Eye (tissue), 1 donor: ENCODE results near the gene UPF2.
"Not testable (repeated sequence)": the region's sequence is repeated elsewhere in the genome, so short reads cannot be mapped to it uniquely, and the experiment has no call there.

Source experiments
- DNase-seq: peaks from one replicate; pipeline ENCODE4 v3.0.0-alpha.2; 2015

The UPF2 gene

DNA sequence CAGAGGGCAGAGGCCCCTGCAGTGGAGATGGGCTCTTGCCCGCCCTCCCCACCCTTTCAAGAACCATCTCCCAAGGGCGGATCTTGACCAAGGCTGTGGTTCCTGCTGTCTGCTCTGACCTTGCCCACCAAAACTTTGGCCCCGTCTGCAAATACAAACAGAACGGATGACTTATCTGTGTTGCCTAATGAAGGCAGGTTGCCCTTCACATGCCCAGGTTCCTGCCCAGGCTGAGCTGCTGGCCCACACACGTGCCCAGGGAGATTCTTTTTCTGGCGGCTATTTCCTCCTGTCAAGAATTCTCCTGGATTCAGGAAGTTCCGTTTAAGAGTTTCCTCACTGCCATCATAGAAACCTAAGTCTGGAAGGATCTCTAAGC lies 141.2 kb downstream of the UPF2 start:
- no peak for DNase-seq

DNA sequence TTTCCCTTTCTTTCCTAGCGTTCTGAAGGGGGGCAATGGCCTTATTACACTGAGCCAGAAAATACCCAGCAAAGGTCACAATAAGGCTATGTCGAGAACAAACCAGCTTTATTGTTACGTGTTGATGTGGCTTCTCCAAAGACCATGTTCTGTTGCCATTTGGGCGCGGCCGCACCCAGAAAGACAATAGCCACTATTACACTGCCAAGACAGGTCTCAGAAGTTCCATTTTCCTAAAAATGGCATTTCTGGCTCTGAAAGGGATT lies 141.6 kb downstream of the UPF2 start:
- no peak for DNase-seq

DNA sequence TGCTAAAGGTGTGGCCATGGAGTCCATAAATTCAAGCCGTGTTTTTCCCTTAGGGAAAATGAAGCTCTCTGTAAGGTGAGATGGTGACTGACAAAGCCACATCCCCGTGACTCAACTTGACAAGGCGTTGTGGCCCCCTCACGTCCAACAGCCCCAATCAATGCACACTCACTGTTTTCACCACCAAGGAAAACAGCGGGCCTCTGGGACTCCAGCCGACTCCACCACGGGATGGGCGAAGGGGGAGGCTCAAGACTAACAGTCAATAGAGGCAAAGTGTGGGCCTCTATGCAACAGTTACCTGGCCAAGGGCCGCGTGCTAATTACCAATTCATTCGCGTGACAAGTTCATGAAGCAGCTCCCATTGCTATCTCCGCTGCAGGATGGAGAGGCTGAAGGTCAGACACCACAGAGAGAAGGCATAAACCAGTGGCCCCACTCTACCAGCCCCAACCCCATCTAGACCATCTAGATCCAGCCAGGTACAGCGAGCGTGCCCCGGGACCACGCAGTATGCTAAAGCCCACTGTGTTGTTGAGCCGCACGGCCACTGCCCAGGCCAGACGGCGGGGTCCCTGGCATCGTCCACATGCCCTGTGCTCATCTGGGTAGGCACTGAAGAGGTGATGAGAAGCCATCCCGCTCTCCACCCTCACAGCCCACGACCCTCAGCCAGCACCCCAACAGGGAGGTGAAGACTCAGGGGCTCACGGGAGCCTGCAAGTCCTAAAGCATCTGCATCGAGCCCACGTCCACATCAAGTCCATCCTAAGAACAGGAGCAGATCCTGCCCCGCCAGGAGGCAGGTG lies 143.3 kb downstream of the UPF2 start:
- no peak for DNase-seq

DNA sequence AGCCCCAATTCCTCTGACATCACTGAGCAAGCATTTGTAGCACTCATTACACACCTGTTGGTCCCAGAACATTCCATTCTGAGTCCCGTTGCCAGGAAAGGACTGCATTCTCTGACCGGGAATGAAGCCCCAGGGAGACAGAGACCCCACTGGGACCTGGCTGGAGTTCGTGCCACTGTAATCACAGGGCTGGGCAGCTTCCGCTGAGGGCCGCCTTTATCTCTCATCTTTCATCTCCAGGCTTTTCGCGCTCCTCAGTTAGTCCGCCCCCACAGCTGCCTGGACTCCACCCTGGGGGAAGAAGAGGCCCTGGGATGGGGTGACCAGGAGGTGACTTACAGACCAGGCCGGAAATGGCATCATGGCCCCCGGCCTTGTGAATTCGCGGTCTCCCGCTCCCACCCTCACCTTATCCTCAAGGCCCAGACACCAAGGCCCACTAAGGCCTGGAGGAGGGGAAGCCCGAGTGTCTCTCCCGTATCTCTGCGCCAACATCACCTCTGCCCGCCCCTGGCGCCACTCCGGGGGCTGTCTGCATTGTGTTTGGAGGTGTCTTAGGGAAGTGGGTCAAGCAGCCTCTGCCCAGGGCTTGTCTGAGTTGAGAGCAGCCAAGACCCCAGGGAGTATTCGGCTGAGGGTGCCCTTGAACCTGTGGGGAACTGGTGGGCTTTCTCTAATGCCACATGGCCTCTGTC lies 144.1 kb downstream of the UPF2 start:
- no peak for DNase-seq

DNA sequence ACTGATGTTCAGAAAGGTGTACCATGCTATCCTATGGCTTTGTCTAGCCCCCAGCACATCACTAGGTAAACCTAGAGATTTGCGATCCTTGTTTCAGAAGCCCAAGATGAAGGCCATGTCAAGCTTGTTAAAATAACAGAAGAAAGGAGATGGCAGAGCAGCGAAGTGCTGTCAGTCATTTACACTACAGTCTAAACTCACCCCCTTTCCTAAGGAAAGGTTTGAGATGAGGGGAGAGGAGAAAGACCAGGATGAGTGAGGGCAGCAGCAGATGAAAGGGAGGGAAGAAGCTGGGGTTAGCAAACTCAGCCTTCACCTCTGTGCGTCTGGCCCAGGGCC lies 144.6 kb downstream of the UPF2 start:
- no peak for DNase-seq

DNA sequence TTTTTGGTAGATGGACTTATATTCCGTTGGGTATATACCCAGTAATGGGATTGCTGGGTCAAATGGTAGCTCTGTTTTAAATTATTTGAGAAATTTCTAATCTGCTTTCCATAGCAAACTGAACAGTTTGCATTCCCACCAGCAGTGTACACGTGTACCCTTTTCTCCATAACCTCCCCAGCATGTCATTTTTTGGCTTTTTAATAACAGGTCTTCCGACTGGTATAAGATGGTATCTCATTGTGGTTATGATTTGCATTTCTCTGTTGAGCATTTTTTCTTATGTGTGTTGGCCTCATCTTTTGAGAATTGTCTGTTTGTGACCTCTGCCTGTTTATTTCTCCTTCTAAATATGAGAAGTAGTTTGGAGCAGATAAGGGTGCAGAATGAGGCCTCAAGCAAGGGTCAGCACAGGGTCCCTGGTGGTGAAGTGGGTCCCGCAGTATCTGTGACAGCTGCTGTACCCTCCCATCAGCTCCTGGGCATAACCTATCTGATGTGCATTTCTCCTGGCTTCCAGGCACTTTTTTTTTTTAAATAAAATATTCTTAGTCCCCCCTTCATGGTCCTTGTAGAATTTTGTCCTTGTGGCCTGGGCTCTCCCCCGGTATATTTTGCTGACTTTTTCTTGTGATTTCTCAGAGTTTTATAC lies 145.9 kb downstream of the UPF2 start:
- DNase-seq, result no peak

DNA sequence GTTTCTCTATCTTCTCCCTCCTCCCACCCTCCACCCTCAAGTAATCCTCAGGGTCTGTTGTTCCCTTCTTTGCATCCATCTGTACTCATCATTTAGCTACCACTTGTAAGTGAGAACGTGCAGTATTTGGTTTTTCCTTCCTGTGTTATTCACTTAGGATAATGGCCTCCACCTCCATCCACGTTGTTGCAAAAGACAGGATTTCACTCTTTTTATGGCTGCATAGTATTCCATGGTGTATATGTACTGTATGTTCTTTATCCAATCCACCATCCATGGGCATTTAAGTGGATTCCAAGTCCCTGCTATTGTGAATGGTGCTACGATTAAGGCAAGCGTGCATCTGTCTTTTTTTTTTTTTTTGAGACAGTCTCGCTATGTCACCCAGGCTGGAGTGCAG lies 147.0 kb downstream of the UPF2 start:
- no peak for DNase-seq

DNA sequence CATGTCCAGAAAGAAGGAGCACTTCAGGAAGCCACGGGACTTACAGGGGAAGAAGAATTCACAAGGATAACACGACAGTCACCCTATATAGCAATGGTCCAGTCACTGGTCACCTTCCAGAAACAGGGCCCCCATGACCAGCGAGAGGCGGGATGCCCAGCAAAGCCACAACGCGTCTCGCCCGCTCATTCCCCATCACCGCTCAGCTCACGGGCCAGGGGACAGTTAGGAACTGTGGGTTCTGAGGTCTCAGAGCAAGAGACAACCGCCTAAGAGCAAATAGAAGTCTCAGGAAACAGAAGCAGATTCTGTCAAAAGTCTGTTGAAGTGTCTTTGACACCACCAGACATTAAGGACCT lies 147.5 kb downstream of the UPF2 start:
- DNase-seq, result no peak

DNA sequence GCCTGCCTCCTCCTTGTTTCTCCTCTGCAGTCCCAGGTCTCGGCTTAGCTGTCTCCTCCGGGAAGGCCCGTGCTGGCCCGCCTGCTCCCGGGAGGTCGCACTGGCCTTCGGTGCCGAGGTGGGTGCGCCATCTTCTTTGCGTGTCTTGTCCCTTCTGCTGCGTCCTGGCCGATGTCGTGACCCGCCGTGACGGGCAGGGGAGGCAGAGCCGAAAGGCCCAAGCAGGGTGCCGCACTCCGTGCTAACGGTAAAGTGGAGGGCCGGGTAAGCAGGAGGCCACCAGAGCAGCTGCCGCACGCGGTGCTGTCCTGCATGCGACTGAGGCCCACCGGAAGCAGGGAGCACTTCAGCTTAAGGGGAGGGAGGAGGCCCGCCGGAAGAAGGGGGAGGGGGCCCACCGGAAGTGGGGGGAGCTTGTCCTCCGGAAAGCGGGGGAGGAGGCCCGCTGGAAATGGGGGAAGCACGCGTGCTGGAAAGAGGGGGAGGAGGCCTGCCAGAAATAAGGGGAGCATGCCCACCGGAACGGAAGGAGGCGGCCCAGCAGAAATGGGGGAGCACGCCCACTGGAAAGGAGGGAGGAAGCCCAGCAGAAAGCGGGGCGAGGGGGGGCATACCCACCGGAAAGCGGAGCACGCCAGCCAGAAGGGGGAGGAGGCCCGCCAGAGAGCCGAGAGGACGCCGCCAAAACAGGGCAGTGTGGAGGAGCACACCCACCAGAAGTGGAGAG lies 148.1 kb downstream of the UPF2 start:
- no peak for DNase-seq

DNA sequence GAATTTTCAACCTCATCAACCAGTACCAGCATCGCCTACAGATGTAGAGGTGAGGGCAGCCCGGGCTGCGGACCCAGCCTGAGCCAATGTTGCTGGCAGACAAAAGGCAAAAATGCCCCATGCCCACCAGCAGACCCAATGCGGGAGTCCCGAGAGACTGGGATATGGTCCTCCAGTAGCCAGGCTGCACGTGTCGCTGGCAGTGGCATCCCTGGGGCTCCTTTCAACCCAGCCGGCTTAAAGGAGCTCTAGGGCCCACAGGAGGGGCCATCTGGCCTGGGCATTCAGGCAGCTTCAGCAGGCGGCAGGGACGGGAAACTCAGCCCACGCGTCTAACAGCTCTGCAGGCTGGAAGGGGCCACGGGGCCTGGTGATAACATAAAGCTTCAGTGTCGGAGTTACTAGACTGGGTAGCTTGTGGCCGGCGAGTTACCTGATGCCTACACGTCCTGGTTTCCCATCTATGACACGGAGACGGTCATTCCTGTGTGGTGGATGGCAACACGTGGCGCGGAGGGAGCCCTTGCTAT lies 148.8 kb downstream of the UPF2 start:
- no peak for DNase-seq

DNA sequence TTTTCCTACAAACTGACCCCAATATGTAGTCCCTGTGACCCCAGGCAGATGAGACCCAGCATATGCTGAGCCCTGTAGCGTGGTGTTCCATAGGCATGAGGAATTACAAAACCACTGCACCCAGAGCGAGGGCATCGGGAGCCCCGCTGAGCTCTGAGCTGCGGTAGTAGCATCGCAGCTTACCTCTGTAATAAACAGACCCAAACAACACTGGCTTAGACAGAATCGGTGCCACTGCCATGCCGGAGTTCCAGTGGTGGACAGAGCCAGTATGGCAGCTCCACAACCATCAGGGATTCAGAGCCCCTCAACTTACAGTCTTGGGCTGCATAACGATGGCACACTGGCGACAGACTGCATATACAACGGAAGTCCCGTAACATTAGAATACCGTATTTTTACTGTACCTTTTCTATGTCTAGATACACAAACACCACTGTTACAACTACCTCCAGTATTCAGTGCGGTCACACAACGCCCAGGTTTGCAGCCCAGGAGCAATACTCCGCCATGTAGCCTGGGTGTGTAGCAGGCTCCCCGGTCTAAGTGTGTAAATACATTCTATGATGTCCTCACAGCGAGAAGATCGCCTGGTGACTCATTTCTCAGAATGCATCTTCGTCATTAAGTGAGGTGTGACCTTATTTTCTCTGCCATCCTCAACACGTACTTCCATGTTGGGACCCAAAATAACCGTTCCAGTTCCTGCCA lies 150.7 kb downstream of the UPF2 start:
- DNase-seq, result no peak

DNA sequence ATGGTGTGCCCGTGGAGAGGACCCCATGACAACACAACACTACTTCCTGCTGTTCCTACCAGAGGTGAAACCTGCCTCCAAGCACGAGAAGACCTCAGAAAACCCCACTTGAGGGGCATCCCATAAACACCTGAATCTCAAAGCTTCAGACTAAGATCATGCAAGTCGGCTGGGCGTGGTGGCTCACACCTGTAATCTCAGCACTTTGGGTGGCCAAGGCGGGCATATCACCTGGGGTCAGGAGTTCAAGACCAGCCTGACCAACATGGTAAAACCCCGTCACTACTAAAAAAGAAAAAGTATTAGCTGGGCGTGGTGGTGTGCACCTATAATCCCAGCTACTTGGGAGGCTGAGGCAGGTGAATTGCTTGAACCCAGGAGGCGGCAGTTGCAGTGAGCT lies 153.3 kb downstream of the UPF2 start:
- DNase-seq, result not testable (repeated sequence)

DNA sequence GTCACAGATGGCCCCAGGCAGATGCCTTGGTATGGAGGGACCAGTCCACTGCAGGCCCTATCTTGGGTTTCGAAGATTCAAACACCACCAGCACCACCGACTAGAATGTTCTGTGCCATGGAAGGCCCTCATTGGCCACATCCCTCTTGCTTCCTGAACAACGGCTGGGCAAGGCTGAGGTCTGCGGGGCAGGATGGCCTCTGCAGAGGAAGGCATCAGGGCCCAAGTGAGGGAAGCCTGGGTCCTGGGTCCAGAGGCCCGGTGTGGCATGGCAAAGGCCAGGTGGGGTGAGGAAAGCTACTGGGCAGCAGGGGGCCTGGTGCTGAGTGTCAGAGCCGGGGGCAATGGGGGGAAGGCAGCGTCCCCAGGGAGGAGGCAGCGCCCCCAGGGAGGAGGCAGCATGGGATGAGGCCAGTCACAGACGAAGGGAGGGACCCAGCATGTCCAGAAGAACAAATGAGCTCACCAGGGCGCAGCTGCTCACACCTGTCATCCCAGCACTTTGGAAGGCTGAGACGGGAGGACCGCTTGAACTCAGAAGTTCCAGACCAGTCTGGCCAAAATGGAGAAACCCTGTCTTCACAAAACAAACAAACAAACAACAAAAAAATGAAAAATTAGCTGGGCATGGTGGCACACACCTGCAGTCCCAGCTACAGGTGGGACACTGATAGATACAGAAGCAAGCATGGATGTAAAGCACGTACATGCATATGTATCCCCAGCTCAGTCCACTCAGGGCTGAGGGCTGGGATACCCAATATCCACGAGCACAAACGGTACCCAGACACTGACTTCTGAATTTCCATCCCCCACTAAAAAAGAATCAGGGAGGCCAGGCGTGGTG lies 155.0 kb downstream of the UPF2 start:
- no peak for DNase-seq

DNA sequence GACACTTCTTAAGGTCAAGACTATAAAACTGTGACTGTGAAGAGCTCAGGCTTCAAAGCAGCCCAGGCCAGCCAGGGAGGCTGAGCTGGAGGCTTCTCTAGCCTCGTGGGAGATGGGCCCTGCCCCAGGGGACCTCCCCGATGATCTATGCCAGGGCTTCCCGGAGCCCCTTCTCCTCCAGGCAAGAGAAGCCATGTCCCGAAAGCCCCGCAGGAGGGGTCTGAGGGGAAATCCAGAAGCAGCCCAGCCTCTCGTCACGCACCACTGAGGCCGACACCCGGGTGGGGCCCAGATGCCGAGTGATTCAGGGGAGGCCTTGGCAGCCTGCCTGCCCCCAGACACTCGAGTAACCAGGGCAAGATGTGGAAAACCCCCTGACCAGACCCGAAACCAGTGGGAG lies 155.8 kb downstream of the UPF2 start:
- DNase-seq, result no peak

DNA sequence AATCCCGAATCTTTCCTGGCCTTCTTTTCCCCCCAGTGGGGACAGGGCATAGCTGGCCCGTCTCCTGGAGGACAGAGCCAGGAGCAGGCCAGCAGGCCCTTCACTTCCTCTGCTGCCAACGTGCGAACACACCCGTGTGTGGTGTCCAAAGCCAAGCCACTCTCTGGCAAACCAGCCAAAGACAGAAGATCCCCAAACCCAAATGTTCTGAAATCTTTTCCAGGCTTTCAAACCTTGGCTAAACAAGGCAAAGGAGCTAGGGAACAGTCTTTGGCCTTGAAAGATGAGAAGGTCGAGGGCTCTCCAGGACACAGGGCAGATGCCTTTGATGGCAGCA lies 156.5 kb downstream of the UPF2 start:
- no peak for DNase-seq

DNA sequence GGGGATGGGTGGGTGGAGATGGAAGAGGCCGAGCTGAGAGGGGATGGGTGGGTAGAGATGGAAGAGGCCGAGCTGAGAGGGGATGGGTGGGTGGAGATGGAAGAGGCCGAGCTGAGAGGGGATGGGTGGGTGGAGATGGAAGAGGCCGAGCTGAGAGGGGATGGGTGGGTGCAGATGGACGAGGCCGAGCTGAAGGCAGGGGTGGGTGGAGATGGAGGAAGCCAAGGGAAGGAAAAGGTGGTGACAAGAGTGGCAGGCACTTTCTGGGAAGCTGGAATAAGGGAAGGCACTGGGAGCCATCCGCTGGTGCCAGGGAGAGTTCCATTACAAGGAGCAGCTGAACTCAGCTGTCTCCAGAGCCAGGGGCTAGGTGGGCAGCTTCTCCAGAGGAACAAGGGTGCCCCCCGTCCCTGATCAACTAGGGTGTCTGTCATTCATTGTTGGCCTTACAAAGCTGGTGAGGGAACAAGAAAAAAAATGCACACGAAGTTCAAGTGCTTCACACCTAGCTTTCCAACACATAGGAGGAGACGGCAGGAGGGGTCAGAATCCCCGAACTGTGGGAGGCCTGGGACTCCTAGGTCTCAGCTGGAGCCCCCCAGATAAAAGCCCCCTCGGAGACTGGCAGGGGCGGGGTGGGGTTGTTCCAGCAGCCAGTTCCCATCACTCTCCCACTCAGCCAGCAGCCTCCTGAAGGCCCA lies 157.0 kb downstream of the UPF2 start:
- DNase-seq, result no peak

DNA sequence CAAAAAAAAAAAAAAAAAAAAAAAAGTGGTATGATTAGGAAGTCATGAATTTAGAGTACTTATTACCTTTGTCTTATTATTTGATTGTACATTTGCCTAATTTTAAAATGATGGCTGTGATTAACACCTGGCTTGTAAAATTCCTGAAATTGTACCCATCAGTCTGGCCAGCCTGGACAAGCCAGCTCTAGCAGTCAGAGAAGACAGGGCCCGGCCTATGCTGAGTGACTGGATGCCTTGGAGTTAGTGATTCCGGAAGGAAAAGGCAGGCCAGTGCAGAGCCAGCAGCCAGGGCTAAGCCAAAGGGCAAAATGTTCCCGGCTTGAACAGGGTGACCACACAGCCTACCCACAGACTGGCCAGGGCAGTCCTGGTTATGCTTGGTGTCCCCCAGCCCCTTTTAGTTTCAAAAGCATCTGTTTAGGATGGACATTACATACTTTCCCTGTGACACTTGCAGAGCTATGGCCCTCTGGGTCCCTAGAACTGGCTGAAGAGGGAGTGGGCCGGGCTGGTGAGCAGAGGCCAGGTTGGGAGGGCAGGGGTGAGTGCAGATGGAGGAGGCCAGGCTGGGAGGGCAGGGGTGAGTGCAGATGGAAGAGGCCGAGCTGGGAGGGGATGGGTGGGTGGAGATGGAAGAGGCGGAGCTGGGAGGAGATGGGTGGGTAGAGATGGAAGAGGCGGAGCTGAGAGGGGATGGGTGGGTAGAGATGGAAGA lies 157.7 kb downstream of the UPF2 start:
- DNase-seq, result no peak

DNA sequence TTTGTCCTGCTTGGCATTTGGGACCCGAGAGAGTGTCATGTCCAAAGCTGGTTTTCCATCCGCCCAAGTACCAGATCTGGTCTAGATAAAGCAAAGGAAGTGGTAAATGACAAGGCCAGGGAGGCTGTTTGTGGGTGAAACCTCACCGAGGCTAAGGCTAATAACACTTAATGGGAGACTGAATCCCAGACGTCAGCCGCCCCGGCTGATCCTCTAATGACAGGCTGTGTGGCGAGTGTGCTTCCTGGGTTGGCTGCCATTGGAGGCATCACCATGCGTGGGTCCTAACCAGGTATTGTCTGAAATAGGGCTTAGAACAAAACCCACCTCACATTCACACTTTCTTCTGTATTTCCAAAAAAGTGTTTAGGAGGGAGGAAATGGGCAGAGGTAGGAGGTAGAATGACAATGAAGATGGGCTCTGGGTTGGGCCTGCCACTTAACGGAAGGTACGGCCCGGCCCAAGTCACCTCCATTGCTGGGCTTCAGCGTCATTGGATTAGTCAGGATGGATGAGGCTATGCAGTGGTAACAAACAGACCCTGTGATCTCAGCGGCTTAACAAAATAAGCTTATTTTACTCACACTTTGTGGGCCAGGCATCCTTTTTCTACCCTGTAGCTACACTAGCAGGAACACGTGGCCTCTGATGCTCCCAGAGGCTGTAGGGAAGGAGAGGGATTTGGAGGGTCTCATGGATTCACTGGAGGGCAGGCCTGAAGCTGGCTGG lies 159.8 kb downstream of the UPF2 start:
- DNase-seq, result no peak

DNA sequence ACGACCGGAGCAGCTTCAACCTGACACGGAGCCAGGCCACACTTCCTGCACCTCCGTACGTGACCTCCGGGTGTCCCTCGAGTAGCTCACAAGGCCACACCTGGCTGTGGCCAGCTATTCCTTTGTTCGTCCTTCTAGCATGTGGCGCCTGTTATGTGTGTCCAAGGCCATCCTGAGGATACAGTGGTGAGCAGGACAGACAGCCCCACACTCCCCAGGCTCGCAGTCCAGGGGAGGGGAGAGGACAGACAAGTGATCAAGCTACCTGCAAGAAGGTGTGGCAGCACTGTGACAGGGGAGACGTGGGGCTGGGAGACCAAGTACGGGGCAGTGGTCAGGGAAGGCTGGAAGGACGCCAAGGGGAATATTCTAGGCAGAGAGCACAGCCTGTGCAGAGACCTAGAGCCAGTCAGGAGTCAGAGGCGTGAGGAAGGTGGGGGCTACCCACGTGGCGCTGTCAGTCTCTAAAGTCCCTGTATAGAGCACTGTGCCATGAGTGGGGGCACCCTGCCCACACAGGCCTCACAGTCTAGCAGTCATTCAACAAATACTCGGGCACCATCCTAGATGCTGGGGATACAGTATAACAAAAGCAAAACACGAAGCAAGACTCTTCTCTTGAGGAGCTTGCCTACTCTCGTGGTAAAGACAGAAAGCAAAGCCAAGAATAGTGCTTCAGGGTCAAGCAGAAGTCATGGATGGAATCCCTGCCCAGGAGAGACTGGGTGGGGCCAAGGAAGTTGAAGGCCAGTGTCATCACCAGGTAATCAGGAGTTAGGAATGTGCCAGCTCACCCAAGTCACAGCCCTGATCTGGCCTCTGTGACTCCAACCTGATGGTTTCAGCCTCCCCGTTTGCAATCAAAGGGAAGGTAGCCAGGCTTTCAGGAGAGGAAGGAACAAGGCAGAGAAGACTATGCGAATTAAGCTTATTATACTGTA lies 160.9 kb downstream of the UPF2 start:
- DNase-seq, result no peak
